NCI-H1048 (cell line): ENCODE results near the gene CCL17.
"Not testable (repeated sequence)": the region's sequence is repeated elsewhere in the genome, so short reads cannot be mapped to it uniquely, and the experiment has no call there.

ENCODE experiments used
- DNase-seq: peaks from one replicate; lab custom pipeline; 2025; lab: John Stamatoyannopoulos, UW

CCL17 gene

GRCh38 chr16:57403965-57404817, at the start of gene CCL17:
CCL17 (plus strand) TSS chr16:57404767; CDS start chr16:57413933, 9,166 bp downstream.
- DNase-seq = no peak

GRCh38 chr16:57355898-57356414, 48.6 kb upstream of the CCL17 start:
- DNase-seq = no peak

- DNase-seq = no peak
These were observed 48.0 kb upstream of the CCL17 start for GRCh38 chr16:57356547-57356946.

GRCh38 chr16:57357330-57358085, 47.1 kb upstream of the CCL17 start:
- DNase-seq = no peak

- no peak for DNase-seq
These were observed 46.5 kb upstream of the CCL17 start for GRCh38 chr16:57358086-57358420.

GRCh38 chr16:57358527-57359095, 46.0 kb upstream of the CCL17 start, which contains the start of gene CCL22:
CCL22 (plus strand) TSS chr16:57358783; CDS start chr16:57358817, 34 bp downstream.
- no peak for DNase-seq

GRCh38 chr16:57360321-57360935, 44.1 kb upstream of the CCL17 start:
- no peak for DNase-seq

GRCh38 chr16:57361404-57361803, 43.2 kb upstream of the CCL17 start:
- no peak for DNase-seq

GRCh38 chr16:57364143-57364542, 40.4 kb upstream of the CCL17 start:
- no peak for DNase-seq

GRCh38 chr16:57366544-57367040, 38.0 kb upstream of the CCL17 start:
- DNase-seq = no peak

- no peak for DNase-seq
These were observed 37.3 kb upstream of the CCL17 start for GRCh38 chr16:57367116-57367752.

GRCh38 chr16:57371494-57372371, 32.8 kb upstream of the CCL17 start:
- DNase-seq = no peak

GRCh38 chr16:57372372-57373116, 32.0 kb upstream of the CCL17 start, which contains the start of gene CX3CL1:
CX3CL1 (plus strand) TSS chr16:57372490; CDS start chr16:57372569, 79 bp downstream.
- no peak for DNase-seq

GRCh38 chr16:57373117-57373947, 31.2 kb upstream of the CCL17 start:
- DNase-seq = no peak

GRCh38 chr16:57374067-57374534, 30.5 kb upstream of the CCL17 start:
- no peak for DNase-seq

GRCh38 chr16:57374925-57375465, 29.6 kb upstream of the CCL17 start:
- not testable (repeated sequence) for DNase-seq

GRCh38 chr16:57376313-57376818, 28.2 kb upstream of the CCL17 start:
- no peak for DNase-seq
